ENCODE data around the gene CRACR2B.
A peak's percentile ranks its signal among the peaks of the same experiment; 100 is the strongest.

Gene CRACR2B

DNA sequence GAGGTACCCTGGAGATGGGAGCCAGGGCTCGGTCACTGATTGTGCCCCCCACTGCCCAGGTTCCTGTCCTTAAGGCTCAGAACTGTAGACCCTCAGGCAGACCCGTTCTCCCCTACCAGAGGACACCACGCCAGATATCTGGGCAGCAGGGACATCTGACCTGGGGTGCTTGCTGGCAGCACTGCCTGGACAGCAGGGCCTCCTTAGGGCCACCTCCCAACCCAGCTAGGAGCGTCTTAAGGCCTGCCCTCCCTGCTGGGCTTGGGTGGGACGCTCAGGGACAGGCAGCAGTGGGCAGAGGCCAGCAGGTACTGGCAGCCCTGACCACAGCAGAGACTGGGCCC lies 11.5 kb downstream of the CRACR2B start:
- no peak overlapping the region for H3K4me3 ChIP-seq (ENCODE audit: low read length)
- TF ChIP-seq, protein P1, sequence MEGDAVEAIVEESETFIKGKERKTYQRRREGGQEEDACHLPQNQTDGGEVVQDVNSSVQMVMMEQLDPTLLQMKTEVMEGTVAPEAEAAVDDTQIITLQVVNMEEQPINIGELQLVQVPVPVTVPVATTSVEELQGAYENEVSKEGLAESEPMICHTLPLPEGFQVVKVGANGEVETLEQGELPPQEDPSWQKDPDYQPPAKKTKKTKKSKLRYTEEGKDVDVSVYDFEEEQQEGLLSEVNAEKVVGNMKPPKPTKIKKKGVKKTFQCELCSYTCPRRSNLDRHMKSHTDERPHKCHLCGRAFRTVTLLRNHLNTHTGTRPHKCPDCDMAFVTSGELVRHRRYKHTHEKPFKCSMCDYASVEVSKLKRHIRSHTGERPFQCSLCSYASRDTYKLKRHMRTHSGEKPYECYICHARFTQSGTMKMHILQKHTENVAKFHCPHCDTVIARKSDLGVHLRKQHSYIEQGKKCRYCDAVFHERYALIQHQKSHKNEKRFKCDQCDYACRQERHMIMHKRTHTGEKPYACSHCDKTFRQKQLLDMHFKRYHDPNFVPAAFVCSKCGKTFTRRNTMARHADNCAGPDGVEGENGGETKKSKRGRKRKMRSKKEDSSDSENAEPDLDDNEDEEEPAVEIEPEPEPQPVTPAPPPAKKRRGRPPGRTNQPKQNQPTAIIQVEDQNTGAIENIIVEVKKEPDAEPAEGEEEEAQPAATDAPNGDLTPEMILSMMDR (conservative IDR thresholded peaks at IDR 0.05; ENCODE audit: low read length) = no peak
- no peak for DNase-seq (ENCODE audit: low read depth)

DNA sequence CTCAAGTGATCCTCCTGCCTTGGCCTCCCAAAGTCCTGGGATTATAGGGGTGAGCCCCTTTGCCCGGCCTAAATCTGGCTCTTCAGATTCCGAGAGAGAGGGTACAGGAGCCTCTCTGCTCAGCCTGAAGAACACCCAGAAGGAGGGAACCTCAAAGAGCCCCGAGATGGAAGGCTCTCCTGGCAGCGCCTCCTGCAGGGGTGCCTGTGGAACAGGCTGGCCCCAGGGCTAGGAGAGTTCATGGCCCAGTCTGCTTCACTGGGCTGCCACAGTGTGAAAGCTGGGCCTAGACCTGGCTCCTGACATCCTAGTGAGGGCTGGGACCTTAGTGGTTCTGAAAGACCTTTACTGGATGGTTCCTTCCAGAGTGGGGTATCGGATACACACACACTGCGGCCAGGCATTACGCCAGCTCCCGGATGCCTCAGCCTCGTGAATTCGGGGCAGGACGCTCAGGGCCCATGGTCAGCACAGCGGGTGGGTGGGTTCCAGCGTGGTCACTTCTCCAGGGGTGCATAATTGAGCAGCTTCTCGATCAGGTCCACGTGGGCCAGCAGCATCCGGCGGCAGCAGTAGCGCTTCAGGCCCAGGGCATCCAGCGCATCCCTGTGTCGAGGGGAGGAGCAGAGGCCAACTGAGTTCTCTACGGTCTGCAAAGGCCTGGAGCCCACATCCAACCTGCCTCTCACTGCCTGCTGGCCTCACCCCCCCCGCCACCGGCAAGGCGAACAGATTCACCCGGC lies 12.3 kb downstream of the CRACR2B start:
- H3K4me3 ChIP-seq (ENCODE audit: low read length) = peak overlapping the region; percentile 94
- TF ChIP-seq, protein P1 (conservative IDR thresholded peaks at IDR 0.05; ENCODE audit: low read length) = peak; percentile 40

DNA sequence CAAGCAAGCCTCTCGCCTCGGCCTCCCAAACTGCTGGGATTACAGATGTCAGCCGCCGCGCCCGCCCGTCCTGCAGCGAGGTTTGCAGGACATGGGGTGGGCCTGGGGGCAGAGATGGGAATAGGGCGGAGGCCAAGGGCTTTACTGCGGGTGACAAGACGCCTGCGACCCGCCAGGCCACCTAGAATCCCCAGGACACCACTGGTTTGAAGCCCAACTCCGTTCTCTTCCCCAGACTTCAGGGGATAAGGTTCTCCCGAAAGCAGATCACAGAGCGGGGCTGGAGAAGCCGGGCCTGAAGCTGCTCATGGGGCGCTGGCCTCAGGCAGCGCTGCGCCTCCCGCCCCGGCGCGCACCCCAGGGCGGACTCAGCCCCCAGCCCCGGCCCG lies 14.3 kb downstream of the CRACR2B start:
- TF ChIP-seq, protein P1 (conservative IDR thresholded peaks at IDR 0.05; ENCODE audit: low read length) = no peak
- H3K4me3 ChIP-seq (ENCODE audit: low read length) = peak overlapping the region; percentile 94
- DNase-seq (ENCODE audit: low read depth) = no peak

More for the DNA sequence above, 12.3 kb downstream of the CRACR2B start:
- DNase-seq (ENCODE audit: low read depth) = no peak

DNA sequence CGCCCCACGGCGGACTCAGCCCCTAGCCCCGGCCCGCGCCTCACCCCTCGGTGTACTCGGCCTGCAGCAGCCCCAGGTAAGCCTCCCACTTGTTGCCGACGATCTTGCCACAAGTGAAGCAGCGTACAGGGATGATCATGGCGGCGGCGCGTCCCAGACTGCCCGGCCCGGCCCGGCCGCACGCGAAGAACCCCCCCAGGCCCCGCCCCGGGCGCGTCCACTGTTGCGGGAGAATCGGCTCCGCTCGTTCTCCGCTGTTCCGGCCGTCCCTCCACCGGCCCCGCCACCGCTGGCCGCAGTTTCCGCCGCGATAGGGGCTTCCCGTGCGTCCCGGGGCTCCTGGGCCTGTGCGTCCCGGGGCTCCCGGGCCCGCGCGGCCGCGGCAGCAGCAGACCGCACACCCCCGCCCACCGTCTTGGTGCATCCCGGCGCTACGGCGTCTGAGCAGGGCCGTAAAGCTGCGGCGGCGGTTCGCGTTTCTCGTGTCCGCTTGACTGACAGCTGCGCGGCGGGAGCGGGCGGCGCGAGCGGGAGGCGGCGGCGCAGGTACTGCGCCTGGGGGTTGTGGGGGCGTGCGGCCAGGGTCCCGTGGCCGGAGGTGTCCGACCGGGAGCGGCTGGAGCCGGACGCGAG lies 14.8 kb downstream of the CRACR2B start, which contains the start of the genes POLR2L and TSPAN4:
POLR2L (minus strand) TSS at position 160 of the 633 bp plus-strand sequence; CDS start at position 139, 21 bp downstream.
TSPAN4 (plus strand) TSS at position 483 of the 633 bp plus-strand sequence. CDS start 7,453 bp downstream, outside the sequence.
- peak within 1 kb of the TSS; percentile 94 for H3K4me3 ChIP-seq (ENCODE audit: low read length)
- TF ChIP-seq, protein P1 (conservative IDR thresholded peaks at IDR 0.05; ENCODE audit: low read length) = no peak
- peak; percentile 88 for DNase-seq (ENCODE audit: low read depth)

DNA sequence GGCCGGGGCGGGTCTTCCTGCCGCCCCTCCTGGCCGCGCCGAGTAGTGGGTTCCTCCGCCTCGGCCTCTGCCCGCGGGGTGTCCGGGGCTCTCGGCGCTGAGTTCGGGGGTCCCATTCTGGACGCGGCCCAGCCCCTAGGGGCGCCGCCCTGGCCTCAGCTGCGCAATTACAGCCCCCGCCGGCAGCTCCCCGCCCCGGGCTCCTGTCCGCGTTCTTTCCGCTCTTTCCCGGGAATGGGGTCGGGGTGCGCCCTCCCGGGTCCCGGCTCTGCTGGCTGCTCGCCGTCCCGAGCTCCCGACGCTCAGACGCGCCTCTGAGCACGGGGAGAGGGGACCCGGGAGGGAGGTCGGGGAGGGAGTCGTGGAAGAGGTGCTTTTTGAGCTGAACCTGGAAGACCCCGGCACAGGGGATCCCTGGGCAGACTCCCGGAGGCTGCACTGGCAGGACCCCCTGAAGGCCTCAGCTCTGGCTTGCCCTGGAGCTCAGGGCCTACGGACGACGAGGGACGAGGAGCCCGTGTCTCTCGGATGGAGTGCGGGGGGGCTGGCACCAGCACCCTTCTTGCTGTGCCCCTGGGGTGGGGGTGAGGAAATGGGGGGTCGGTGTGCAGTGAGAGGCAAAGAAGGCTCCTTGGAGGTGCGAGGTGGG lies 15.5 kb downstream of the CRACR2B start:
- TF ChIP-seq, protein P1 (conservative IDR thresholded peaks at IDR 0.05; ENCODE audit: low read length) = no peak
- peak overlapping the region; percentile 94 for H3K4me3 ChIP-seq (ENCODE audit: low read length)
- DNase-seq (ENCODE audit: low read depth) = no peak

DNA sequence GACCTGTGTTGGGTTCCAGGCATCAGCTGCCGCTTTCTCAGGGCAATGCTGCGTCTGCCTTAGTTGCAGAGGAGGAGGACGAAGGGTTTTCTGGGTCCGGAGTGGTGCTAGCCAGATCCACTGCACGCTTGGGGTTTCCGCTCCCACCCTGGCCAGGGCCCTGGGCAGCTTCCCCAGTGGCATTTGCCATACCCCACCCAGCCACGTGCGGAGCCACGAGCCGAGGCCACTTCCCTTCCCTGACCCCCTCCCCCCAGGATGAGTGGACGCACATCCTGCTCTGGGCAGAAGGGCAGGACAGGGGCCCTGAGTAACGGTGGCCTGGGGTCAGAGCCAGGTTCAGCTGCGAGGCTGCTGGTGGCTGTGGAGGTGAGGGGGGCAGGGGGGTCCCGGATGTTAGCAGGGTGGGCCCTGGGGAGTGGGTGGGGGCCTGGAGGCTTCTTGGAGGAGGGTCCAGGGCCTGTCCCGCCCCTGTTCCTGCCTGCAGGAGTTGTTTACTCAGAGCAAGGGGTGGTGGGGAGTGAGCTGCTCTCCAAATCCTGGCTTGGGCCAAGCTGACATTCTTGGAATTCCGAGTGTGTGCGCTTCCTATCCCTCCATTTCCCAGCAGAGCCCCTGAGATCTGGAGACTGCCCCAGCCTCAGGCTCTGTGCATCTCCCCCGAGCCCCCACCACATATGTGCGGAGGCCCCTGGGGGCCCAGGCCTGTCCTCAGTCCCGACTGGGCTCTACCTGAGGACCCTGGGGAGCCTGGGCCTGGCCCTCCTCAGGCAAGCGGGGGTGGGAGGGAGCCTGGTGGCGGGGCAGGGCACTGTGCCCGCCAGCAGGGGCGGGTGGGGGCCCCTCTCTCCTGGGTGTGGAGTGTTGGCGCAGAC lies 16.3 kb downstream of the CRACR2B start:
- peak overlapping the region; percentile 94 for H3K4me3 ChIP-seq (ENCODE audit: low read length)
- peak; percentile 98 for DNase-seq (ENCODE audit: low read depth)
- TF ChIP-seq, protein P1 (conservative IDR thresholded peaks at IDR 0.05; ENCODE audit: low read length) = no peak
